Ishikawa (cell line): Measurements from ENCODE around the gene CDK5R1.

Source experiments
- CEBPB ChIP-seq: IDR thresholded peaks from 2 replicates; pipeline ENCODE4 v1.6.1; 2012
- FOXM1 ChIP-seq: IDR thresholded peaks from 2 replicates; pipeline ENCODE4 v1.6.1; 2012; ENCODE audit warnings: low read depth, borderline replicate concordance
- RAD21 ChIP-seq: IDR thresholded peaks from 2 replicates; pipeline ENCODE4 v1.6.1; 2012; ENCODE audit warnings: low read depth
- TAF1 ChIP-seq: IDR thresholded peaks from 2 replicates; pipeline ENCODE4 v1.6.1; 2012; ENCODE audit warnings: low read depth, mild to moderate bottlenecking
- YY1 ChIP-seq: IDR thresholded peaks from 2 replicates; pipeline ENCODE4 v1.6.1; 2012; ENCODE audit warnings: low read depth
- ZBTB7A ChIP-seq: IDR thresholded peaks from 2 replicates; pipeline ENCODE4 v1.6.1; 2012; ENCODE audit warnings: low read depth

GRCh38 chr17:32517982-32518381, 31.2 kb downstream of the CDK5R1 start:
- no peak for TF ChIP-seq TAF1
- no peak for TF ChIP-seq ZBTB7A
- no peak for TF ChIP-seq YY1
- no peak for TF ChIP-seq FOXM1
- no peak for TF ChIP-seq RAD21
- TF ChIP-seq CEBPB, result no peak
